Left lobe of liver (tissue), 2 donors: ENCODE data around the gene AP3S2. TPM values are rescaled to one million over a fixed set of nuclear protein-coding genes. Genes with fewer than 3 reads are reported as not detected.
"Not testable (repeated sequence)": the region's sequence is repeated elsewhere in the genome, so short reads cannot be mapped to it uniquely, and the experiment has no call there.

Experiments used
- ATAC-seq: fragments of 200-7000 bp; cut with Tn5 transposase; one replicate; pipeline ENCODE4 v1.9.1; 2020; ENCODE audit warnings: mild to moderate bottlenecking, moderate library complexity
- DNase-seq: peaks from one replicate; pipeline ENCODE4 v3.0.0-alpha.2; 2020; ENCODE audit warnings: low spot score
- total RNA-seq: library from RNA; stranded (reverse); gene quantifications from one replicate; pipeline ENCODE4 v1.2.1, GENCODE V29; 2021
- donor health status: DM: no; HTN: no; CAD: no; lungs with moderate emphysema.
- donor health status: DM: no; HTN: yes; CAD: no.

The AP3S2 gene
- total RNA-seq, 1 donor from 2014 or later = 26.4 TPM

GRCh38 chr15:89803941-89804800 is 89.6 kb downstream of the AP3S2 start:
- peak; percentile 98 for DNase-seq
- peak; percentile 60 for ATAC-seq

- no peak for DNase-seq
- no peak for ATAC-seq
Measured at GRCh38 chr15:89802986-89803824, 90.6 kb downstream of the AP3S2 start.

GRCh38 chr15:89802231-89802928 is 91.4 kb downstream of the AP3S2 start:
- ATAC-seq (no peak), DNase-seq (no peak)

GRCh38 chr15:89801471-89802195 is 92.2 kb downstream of the AP3S2 start:
- no peak for DNase-seq
- ATAC-seq = no peak

GRCh38 chr15:89799918-89800498 is 93.8 kb downstream of the AP3S2 start:
- ATAC-seq (no peak), DNase-seq (no peak)

- no peak for DNase-seq
- no peak for ATAC-seq
Measured at GRCh38 chr15:89799011-89799911, 94.5 kb downstream of the AP3S2 start.

GRCh38 chr15:89797678-89798201 is 96.1 kb downstream of the AP3S2 start:
- no peak for DNase-seq
- ATAC-seq = no peak

- ATAC-seq (no peak), DNase-seq (no peak)
Measured at GRCh38 chr15:89795996-89796395, 97.8 kb downstream of the AP3S2 start.

- DNase-seq (no peak), ATAC-seq (peak; percentile 51)
Measured at GRCh38 chr15:89794627-89795241, 99.1 kb downstream of the AP3S2 start.

- DNase-seq (no peak), ATAC-seq (peak; percentile 9)
Measured at GRCh38 chr15:89792106-89792805, 101.5 kb downstream of the AP3S2 start.

GRCh38 chr15:89790661-89791060 is 103.1 kb downstream of the AP3S2 start:
- no peak for DNase-seq
- ATAC-seq = no peak

- no peak for ATAC-seq
- no peak for DNase-seq
Measured at GRCh38 chr15:89790206-89790605, 103.6 kb downstream of the AP3S2 start.

GRCh38 chr15:89788585-89788984 is 105.2 kb downstream of the AP3S2 start:
- not testable (repeated sequence) for ATAC-seq, DNase-seq

- DNase-seq (no peak), ATAC-seq (no peak)
Measured at GRCh38 chr15:89787944-89788343, 105.8 kb downstream of the AP3S2 start.

- peak; percentile 4 for ATAC-seq
- no peak for DNase-seq
Measured at GRCh38 chr15:89785774-89786140, 108.0 kb downstream of the AP3S2 start.

- ATAC-seq (peak; percentile 80), DNase-seq (peak; percentile 88)
Measured at GRCh38 chr15:89785064-89785773, 108.6 kb downstream of the AP3S2 start.

GRCh38 chr15:89784686-89784960 is 109.2 kb downstream of the AP3S2 start:
- DNase-seq = no peak
- no peak for ATAC-seq
